ENCODE data around the gene UST. TPM values are rescaled to one million over a fixed set of nuclear protein-coding genes. Genes with fewer than 3 reads are reported as not detected.
"Not testable (repeated sequence)": the region's sequence is repeated elsewhere in the genome, so short reads cannot be mapped to it uniquely, and the experiment has no call there.

The UST gene
- total RNA-seq, 1 donor from 2014 or later, result 23.2 TPM

DNA sequence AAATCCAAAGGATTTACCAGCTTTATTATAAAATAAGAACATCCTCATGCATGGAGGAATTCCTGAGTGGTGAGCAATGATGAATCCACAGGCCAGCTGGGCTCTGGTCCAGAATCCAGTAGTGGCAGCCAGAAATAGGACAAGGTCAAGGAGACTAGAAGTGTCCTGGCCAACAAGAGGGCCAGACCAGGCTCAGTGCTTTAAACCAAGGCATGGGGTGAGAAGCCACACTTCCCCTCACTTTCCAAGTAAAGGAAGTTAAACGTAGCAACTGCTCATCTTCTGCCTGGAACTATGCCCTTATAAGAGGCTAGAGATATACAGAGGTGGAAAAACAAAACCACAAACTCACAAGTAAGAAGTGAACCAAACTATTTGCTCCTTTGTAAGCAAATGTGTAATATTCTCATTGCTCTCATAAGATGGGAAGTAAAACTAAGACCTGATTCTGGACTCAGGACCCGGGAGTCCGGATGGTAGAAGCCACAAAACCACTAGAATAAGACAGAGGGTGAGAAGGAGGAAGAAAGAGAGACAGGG is 253.2 kb downstream of the UST start:
- H3K4me3 Mint-ChIP-seq (ENCODE audit: unreplicated experiment), result no peak overlapping the region
- no peaks in the 10 kb centered on the region for H3K27me3 Mint-ChIP-seq (ENCODE audit: unreplicated experiment)
- no peak overlapping the region for H3K27ac Mint-ChIP-seq (ENCODE audit: unreplicated experiment)
- TF ChIP-seq, protein P1, sequence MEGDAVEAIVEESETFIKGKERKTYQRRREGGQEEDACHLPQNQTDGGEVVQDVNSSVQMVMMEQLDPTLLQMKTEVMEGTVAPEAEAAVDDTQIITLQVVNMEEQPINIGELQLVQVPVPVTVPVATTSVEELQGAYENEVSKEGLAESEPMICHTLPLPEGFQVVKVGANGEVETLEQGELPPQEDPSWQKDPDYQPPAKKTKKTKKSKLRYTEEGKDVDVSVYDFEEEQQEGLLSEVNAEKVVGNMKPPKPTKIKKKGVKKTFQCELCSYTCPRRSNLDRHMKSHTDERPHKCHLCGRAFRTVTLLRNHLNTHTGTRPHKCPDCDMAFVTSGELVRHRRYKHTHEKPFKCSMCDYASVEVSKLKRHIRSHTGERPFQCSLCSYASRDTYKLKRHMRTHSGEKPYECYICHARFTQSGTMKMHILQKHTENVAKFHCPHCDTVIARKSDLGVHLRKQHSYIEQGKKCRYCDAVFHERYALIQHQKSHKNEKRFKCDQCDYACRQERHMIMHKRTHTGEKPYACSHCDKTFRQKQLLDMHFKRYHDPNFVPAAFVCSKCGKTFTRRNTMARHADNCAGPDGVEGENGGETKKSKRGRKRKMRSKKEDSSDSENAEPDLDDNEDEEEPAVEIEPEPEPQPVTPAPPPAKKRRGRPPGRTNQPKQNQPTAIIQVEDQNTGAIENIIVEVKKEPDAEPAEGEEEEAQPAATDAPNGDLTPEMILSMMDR (IDR thresholded peaks at IDR 0.05; ENCODE audit: unreplicated experiment), result no peak
- no peaks in the 10 kb centered on the region for H3K4me1 Mint-ChIP-seq (ENCODE audit: unreplicated experiment)
- peaks cover 30% of the 10 kb centered on the region for H3K36me3 Mint-ChIP-seq (ENCODE audit: low read depth, unreplicated experiment)
- no peak for DNase-seq (ENCODE audit: low spot score)
- H3K9me3 Mint-ChIP-seq (ENCODE audit: unreplicated experiment), result no peaks in the 10 kb centered on the region

DNA sequence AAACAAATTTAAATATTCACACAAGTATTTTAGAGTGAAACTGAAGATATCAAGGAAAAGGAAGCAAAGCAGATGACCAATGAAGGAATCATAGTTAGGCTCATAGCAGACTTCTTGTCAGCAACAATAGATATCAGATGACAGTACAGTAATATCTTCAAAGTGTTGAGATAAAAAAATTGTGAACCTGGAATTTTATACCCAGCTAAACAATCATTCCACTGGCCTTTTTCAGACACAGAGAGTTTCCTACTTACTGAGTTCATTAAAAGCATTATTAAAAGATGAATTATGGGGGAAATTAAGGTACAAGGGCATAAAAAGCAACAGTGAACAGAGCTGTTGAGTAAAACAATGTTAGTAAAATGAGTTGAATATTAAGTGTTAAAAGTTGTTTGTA is 254.6 kb downstream of the UST start:
- no peaks in the 10 kb centered on the region for H3K27me3 Mint-ChIP-seq (ENCODE audit: unreplicated experiment)
- no peak overlapping the region for H3K27ac Mint-ChIP-seq (ENCODE audit: unreplicated experiment)
- DNase-seq (ENCODE audit: low spot score), result no peak
- no peaks in the 10 kb centered on the region for H3K4me1 Mint-ChIP-seq (ENCODE audit: unreplicated experiment)
- TF ChIP-seq, protein P1 (IDR thresholded peaks at IDR 0.05; ENCODE audit: unreplicated experiment), result no peak
- H3K9me3 Mint-ChIP-seq (ENCODE audit: unreplicated experiment), result no peaks in the 10 kb centered on the region
- H3K4me3 Mint-ChIP-seq (ENCODE audit: unreplicated experiment), result no peak overlapping the region
- H3K36me3 Mint-ChIP-seq (ENCODE audit: low read depth, unreplicated experiment), result peaks cover 43% of the 10 kb centered on the region

DNA sequence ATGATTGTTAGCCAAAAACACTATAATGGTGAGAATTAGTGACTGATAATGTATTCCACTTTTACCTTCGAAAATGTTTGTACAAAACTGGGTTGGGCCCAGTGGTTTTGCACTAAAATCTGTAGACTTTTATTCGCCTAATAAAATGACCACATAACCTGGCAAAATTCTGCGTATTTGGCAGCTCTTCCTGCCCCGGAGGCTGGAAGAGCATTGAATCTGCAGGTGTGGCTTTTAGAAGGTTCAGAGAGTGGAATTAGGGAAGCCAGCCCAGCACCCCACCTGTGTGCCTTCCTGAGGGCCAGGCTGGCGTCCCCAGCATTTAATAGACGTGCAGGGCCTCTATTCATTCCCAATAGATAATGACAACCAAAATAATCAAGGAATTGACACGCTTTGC is 256.7 kb downstream of the UST start:
- Mint-ChIP-seq H3K27ac (ENCODE audit: unreplicated experiment) (no peak overlapping the region), H3K27me3 (ENCODE audit: unreplicated experiment) (no peaks in the 10 kb centered on the region), H3K9me3 (ENCODE audit: unreplicated experiment) (no peaks in the 10 kb centered on the region), H3K36me3 (ENCODE audit: low read depth, unreplicated experiment) (peaks cover 48% of the 10 kb centered on the region), H3K4me3 (ENCODE audit: unreplicated experiment) (no peak overlapping the region), H3K4me1 (ENCODE audit: unreplicated experiment) (no peaks in the 10 kb centered on the region)
- no peak for DNase-seq (ENCODE audit: low spot score)
- TF ChIP-seq, protein P1 (IDR thresholded peaks at IDR 0.05; ENCODE audit: unreplicated experiment), result no peak

DNA sequence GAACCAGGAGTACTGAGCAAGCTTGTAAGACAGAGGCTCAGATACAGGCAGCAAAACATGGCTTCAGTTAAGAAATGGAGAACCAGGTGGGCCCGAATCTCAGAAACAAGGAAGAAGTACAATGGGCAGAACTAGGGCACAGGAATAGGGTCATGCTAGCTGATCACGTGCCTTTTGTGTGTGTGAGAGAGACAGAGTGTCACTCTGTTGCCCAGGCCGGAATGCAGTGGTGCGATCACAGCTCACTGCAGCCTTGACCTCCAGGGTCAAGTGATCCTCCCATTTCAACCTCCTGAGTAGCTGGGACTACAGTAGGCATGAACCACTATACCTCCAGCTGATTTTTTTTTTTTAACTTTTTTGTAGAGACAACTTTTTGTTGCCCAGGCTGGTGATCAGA is 257.8 kb downstream of the UST start:
- H3K9me3 Mint-ChIP-seq (ENCODE audit: unreplicated experiment), result no peaks in the 10 kb centered on the region
- DNase-seq (ENCODE audit: low spot score), result no peak
- H3K27me3 Mint-ChIP-seq (ENCODE audit: unreplicated experiment), result no peaks in the 10 kb centered on the region
- peaks cover 45% of the 10 kb centered on the region for H3K36me3 Mint-ChIP-seq (ENCODE audit: low read depth, unreplicated experiment)
- no peaks in the 10 kb centered on the region for H3K4me1 Mint-ChIP-seq (ENCODE audit: unreplicated experiment)
- no peak overlapping the region for H3K4me3 Mint-ChIP-seq (ENCODE audit: unreplicated experiment)
- no peak overlapping the region for H3K27ac Mint-ChIP-seq (ENCODE audit: unreplicated experiment)
- TF ChIP-seq, protein P1 (IDR thresholded peaks at IDR 0.05; ENCODE audit: unreplicated experiment), result no peak

DNA sequence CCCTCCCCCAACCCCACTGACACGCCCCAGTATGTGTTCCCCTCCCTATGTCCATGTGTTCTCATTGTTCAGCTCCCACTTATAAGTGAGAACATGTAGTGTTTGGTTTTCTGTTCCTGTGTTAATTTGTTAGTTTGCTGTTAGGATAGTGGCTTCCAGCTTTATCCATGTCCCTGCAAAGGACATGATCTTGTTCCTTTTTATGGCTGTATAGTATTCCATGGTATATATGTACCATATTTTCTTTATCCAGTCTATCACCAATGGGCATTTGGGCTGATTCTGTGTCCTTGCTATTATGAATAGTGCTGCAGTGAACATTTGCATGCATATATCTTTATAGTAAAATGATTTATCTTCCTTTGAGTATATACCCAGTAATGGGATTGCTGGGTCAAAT is 259.4 kb downstream of the UST start:
- not testable (repeated sequence) for DNase-seq (ENCODE audit: low spot score); H3K27me3 Mint-ChIP-seq (ENCODE audit: unreplicated experiment); H3K4me1 Mint-ChIP-seq (ENCODE audit: unreplicated experiment); H3K9me3 Mint-ChIP-seq (ENCODE audit: unreplicated experiment)
- Mint-ChIP-seq H3K36me3 (ENCODE audit: low read depth, unreplicated experiment) (peaks cover 30% of the 10 kb centered on the region), H3K27ac (ENCODE audit: unreplicated experiment) (peak overlapping the region; percentile 58), H3K4me3 (ENCODE audit: unreplicated experiment) (peak overlapping the region; percentile 24)
